Panc1 (cell line): ENCODE data around the gene VMO1. TPM values are rescaled to one million over a fixed set of nuclear protein-coding genes. Genes with fewer than 3 reads are reported as not detected.

Source experiments
- ATAC-seq: fragments of 200-7000 bp; cut with Tn5 transposase; 2 replicates; pipeline ENCODE4 v1.9.1; 2020; ENCODE audit warnings: mild to moderate bottlenecking, moderate library complexity
- BruUV-seq: library from RNA; stranded (reverse); fragments of 400-500 nt; replicated peaks from 2 replicates; lab custom pipeline; 2021; lab: Mats Ljungman, UMichigan
- CTCF ChIA-PET: fragments of 300-600 bp; sonication (Branson Sonifier 250); formaldehyde crosslinking; loops from one replicate; lab custom pipeline; 2022; ENCODE audit warnings: antibody characterized with exemption; lab: Charles Lee
- POLR2A ChIA-PET: fragments of 300-600 bp; sonication (Branson Sonifier 250); formaldehyde crosslinking; loops from one replicate; lab custom pipeline; 2022; ENCODE audit warnings: antibody characterized with exemption; lab: Charles Lee
- DNase-seq: peaks from one replicate; pipeline ENCODE4 v3.0.0-alpha.2; 2010; ENCODE audit warnings: low read depth, low spot score
- H3K27ac ChIP-seq: 2 replicates; pipeline ENCODE4 v1.5.1; 2011; ENCODE audit warnings: mild to moderate bottlenecking, low read length, inconsistent platforms
- H3K27me3 ChIP-seq: fragments of 200-500 bp; sonication (Bioruptor generic); 2 replicates; pipeline ENCODE4 v1.6.0; 2014; ENCODE audit warnings: low read length, inconsistent platforms; ENCODE audit not compliant: control insufficient read depth, insufficient read depth
- H3K36me3 ChIP-seq: fragments of 200-500 bp; sonication (Bioruptor generic); 2 replicates; pipeline ENCODE4 v1.5.1; 2014; ENCODE audit warnings: inconsistent platforms, mild to moderate bottlenecking, low read length, moderate library complexity; ENCODE audit not compliant: control insufficient read depth, insufficient read depth
- H3K4me1 ChIP-seq: 2 replicates; pipeline ENCODE4 v1.5.1; 2011; ENCODE audit warnings: inconsistent platforms, mild to moderate bottlenecking, low read length, moderate library complexity; ENCODE audit not compliant: control insufficient read depth, insufficient read depth
- H3K4me3 ChIP-seq, 2 experiments: 2 replicates each; pipeline ENCODE4 v1.5.1; 2011 to 2012; ENCODE audit warnings: low read depth in 2 of 2, low read length in 2 of 2, mild to moderate bottlenecking in 2 of 2, inconsistent platforms in 1 of 2, moderate library complexity in 1 of 2
- H3K9me3 ChIP-seq: fragments of 200-500 bp; sonication (Bioruptor generic); 2 replicates; pipeline ENCODE4 v1.5.1; 2014; ENCODE audit warnings: low read depth, mild to moderate bottlenecking, inconsistent platforms, low read length, moderate library complexity; ENCODE audit not compliant: control insufficient read depth, insufficient read depth
- POLR2AphosphoS5 ChIP-seq: IDR thresholded peaks from 2 replicates; pipeline ENCODE4 v1.6.1; 2012; ENCODE audit warnings: mild to moderate bottlenecking, low read depth, low read length, moderate library complexity
- SIN3A ChIP-seq: IDR thresholded peaks from 2 replicates; pipeline ENCODE4 v1.6.1; 2012; ENCODE audit warnings: low read depth, mild to moderate bottlenecking, low read length, moderate library complexity, borderline replicate concordance; ENCODE audit not compliant: insufficient read depth
- TCF7L2 ChIP-seq: IDR thresholded peaks from 2 replicates; pipeline ENCODE4 v1.6.1; 2011; ENCODE audit warnings: mild to moderate bottlenecking, low read depth, low read length, inconsistent platforms
- in situ Hi-C: cut with HindIII; loops from 2 replicates; pipeline ENCODE4 v1.10.0; 2016; ENCODE audit warnings: low sequenced_read_pairs, low pct_unique_long_range_greater_than_20kb
- intact Hi-C: fragments of 100-400 bp; cut with micrococcal nuclease; formaldehyde crosslinking; loops from one replicate; pipeline ENCODE4 v1.10.0; 2022; ENCODE audit not compliant: unreplicated experiment
- total RNA-seq: library from RNA; stranded (reverse); gene quantifications from one replicate; pipeline ENCODE4 v1.2.1, GENCODE V29; 2021; ENCODE audit not compliant: unreplicated experiment
- TF ChIP-seq, protein P1 (sequence below): fragments of 450-650 bp; IDR thresholded peaks from 2 replicates; pipeline ENCODE4 v1.5.1; 2017; ENCODE audit warnings: mild to moderate bottlenecking
- TF ChIP-seq, protein P2 (sequence below), 2 experiments: IDR thresholded peaks; 2 replicates each; pipeline ENCODE4 v1.6.1; 2011 to 2012; ENCODE audit warnings: low read depth in 2 of 2, control low read depth in 1 of 2, low read length in 1 of 2, mild to moderate bottlenecking in 1 of 2, moderate library complexity in 1 of 2; ENCODE audit not compliant: insufficient read depth in 1 of 2

VMO1 gene
- total RNA-seq, 1 experiment from 2014 or later = 0.49 TPM

DNA sequence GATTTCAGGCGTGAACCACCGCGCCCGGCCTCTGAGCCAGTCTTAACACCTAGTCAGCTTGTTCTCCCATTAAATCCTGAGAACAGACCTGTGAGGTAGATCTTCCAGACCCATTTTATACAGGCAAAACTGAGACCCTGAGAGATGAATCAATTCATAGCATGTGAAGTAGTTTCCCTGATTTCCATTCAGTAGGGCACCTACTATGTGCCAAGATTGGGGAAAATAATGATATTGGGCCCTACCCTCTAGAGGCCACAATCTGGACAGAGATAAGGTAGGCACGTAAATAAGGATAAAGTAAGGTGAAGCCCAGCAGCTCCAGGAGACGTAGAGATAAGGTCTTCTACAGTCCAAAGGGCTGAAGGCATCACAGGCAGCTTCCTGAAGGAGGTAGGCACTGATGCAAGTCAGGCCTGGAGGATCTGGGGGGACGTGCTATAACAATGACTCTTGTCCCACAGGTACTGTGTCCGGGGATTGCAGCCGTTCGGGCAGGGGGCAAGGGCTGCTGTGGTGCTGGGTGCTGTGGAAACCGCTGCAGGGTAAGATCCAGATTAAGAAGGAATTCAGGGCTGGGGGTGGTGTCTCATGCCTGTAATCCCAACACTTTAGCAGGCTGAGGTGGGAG lies 5.7 kb downstream of the VMO1 start:
- BruUV-seq = no TSS peak
- Histone ChIP-seq H3K27ac (no peak overlapping the region), H3K36me3 (no peaks in the 10 kb centered on the region), H3K27me3 (no peaks in the 10 kb centered on the region), H3K9me3 (no peaks in the 10 kb centered on the region), H3K4me3 (no peak overlapping the region), H3K4me1 (no peaks in the 10 kb centered on the region)
- DNase-seq (no peak), ATAC-seq (no peak)
- CTCF ChIA-PET = no interaction called here
- TF ChIP-seq, protein P1, sequence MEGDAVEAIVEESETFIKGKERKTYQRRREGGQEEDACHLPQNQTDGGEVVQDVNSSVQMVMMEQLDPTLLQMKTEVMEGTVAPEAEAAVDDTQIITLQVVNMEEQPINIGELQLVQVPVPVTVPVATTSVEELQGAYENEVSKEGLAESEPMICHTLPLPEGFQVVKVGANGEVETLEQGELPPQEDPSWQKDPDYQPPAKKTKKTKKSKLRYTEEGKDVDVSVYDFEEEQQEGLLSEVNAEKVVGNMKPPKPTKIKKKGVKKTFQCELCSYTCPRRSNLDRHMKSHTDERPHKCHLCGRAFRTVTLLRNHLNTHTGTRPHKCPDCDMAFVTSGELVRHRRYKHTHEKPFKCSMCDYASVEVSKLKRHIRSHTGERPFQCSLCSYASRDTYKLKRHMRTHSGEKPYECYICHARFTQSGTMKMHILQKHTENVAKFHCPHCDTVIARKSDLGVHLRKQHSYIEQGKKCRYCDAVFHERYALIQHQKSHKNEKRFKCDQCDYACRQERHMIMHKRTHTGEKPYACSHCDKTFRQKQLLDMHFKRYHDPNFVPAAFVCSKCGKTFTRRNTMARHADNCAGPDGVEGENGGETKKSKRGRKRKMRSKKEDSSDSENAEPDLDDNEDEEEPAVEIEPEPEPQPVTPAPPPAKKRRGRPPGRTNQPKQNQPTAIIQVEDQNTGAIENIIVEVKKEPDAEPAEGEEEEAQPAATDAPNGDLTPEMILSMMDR = no peak
- TF ChIP-seq TCF7L2 (no peak), SIN3A (no peak), POLR2AphosphoS5 (no peak)
- TF ChIP-seq, protein P2, sequence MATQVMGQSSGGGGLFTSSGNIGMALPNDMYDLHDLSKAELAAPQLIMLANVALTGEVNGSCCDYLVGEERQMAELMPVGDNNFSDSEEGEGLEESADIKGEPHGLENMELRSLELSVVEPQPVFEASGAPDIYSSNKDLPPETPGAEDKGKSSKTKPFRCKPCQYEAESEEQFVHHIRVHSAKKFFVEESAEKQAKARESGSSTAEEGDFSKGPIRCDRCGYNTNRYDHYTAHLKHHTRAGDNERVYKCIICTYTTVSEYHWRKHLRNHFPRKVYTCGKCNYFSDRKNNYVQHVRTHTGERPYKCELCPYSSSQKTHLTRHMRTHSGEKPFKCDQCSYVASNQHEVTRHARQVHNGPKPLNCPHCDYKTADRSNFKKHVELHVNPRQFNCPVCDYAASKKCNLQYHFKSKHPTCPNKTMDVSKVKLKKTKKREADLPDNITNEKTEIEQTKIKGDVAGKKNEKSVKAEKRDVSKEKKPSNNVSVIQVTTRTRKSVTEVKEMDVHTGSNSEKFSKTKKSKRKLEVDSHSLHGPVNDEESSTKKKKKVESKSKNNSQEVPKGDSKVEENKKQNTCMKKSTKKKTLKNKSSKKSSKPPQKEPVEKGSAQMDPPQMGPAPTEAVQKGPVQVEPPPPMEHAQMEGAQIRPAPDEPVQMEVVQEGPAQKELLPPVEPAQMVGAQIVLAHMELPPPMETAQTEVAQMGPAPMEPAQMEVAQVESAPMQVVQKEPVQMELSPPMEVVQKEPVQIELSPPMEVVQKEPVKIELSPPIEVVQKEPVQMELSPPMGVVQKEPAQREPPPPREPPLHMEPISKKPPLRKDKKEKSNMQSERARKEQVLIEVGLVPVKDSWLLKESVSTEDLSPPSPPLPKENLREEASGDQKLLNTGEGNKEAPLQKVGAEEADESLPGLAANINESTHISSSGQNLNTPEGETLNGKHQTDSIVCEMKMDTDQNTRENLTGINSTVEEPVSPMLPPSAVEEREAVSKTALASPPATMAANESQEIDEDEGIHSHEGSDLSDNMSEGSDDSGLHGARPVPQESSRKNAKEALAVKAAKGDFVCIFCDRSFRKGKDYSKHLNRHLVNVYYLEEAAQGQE (IDR thresholded peaks at IDR 0.05; ENCODE audit: insufficient read depth in 1 of 2, low read depth in 2 of 2, low read length in 1 of 2) = no peak
- in situ Hi-C loops = no loop called here
- intact Hi-C loops = no loop called here
- POLR2A ChIA-PET = no interaction called here

DNA sequence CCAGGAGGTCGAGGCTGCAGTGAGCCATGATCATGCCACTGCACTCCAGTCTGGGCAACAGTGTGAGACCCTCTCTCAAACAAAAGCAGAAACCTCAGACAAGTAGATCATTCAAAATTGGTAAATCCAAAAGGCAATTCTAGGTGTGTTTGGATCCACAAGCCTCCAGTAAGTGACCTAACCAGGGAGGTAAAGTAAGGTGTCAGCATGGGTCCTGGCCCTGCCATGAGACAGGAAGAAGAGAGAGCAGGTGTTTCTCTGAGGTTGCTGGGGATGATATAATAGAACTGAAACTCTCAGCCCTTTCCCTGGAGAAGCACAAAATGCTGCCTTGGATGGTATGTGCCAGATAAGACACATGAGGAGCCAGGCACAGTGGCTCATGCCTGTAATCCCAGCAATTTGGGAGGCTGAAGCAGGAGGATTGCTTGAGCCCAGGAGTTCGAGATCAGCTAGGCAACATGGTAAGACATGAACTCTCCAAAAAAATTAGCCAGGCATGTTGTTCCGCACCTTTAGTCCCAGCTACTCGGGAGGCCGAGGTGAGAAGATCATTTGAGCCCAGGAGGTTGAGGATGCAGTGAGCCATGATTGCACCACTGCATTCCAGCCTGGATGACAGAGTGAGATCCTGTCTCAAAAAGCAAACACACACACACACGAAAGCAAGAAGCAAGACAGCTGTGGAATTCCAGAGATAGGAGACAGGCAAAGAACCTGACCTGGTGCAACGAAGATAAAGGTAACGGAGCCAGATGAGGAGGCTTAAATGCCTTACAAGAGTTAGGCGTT lies 8.0 kb downstream of the VMO1 start:
- Histone ChIP-seq H3K9me3 (no peaks in the 10 kb centered on the region), H3K27ac (no peak overlapping the region), H3K4me1 (no peaks in the 10 kb centered on the region), H3K36me3 (no peaks in the 10 kb centered on the region), H3K27me3 (no peaks in the 10 kb centered on the region), H3K4me3 (no peak overlapping the region)
- intact Hi-C loops = no loop called here
- no TSS peak for BruUV-seq
- ChIA-PET POLR2A (interaction anchor here (0.6 kb wide), 1 partner anchor 18 kb away, joined by 4 read pairs; the partner anchor contains the start of gene PSMB6), CTCF (interaction anchor here (0.8 kb wide), 1 partner anchor 12 kb away, joined by 4 read pairs; no protein-coding TSS in a partner anchor)
- no peak for ATAC-seq
- in situ Hi-C loops = no loop called here
- DNase-seq = no peak
- TF ChIP-seq, protein P1 = no peak
- TF ChIP-seq TCF7L2 (no peak), SIN3A (no peak), POLR2AphosphoS5 (no peak)
- TF ChIP-seq, protein P2 (IDR thresholded peaks at IDR 0.05; ENCODE audit: insufficient read depth in 1 of 2, low read depth in 2 of 2, low read length in 1 of 2) = no peak
